ENCODE results near the gene THSD8.

DNA sequence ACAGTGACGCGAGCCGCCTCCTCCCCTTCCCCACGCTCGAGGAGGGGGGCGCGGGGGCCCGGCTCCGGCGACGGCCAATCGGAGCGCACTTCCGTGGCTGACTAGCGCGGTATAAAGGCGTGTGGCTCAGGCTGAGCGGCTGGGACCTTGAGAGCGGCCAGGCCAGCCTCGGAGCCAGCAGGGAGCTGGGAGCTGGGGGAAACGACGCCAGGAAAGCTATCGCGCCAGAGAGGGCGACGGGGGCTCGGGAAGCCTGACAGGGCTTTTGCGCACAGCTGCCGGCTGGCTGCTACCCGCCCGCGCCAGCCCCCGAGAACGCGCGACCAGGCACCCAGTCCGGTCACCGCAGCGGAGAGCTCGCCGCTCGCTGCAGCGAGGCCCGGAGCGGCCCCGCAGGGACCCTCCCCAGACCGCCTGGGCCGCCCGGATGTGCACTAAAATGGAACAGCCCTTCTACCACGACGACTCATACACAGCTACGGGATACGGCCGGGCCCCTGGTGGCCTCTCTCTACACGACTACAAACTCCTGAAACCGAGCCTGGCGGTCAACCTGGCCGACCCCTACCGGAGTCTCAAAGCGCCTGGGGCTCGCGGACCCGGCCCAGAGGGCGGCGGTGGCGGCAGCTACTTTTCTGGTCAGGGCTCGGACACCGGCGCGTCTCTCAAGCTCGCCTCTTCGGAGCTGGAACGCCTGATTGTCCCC lies 10.4 kb upstream of the THSD8 start, which contains the start of gene JUNB:
- TF ChIP-seq, protein P1, sequence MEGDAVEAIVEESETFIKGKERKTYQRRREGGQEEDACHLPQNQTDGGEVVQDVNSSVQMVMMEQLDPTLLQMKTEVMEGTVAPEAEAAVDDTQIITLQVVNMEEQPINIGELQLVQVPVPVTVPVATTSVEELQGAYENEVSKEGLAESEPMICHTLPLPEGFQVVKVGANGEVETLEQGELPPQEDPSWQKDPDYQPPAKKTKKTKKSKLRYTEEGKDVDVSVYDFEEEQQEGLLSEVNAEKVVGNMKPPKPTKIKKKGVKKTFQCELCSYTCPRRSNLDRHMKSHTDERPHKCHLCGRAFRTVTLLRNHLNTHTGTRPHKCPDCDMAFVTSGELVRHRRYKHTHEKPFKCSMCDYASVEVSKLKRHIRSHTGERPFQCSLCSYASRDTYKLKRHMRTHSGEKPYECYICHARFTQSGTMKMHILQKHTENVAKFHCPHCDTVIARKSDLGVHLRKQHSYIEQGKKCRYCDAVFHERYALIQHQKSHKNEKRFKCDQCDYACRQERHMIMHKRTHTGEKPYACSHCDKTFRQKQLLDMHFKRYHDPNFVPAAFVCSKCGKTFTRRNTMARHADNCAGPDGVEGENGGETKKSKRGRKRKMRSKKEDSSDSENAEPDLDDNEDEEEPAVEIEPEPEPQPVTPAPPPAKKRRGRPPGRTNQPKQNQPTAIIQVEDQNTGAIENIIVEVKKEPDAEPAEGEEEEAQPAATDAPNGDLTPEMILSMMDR (conservative IDR thresholded peaks at IDR 0.05 in 1 of 2, IDR thresholded peaks at IDR 0.05 in 1 of 2; ENCODE audit: extremely low read depth in 1 of 2, insufficient read depth in 1 of 2, low read depth in 1 of 2, low read length in 2 of 2): peak in 1 of 2 donors; percentile 23
- no peak for TF ChIP-seq EZH2 (IDR thresholded peaks at IDR 0.05; ENCODE audit: borderline replicate concordance, low read length)

Measured in mammary epithelial cell (primary cell).